NCI-H1417 treated with DMSO at 0.1 percent for 48 hours (cell line): ENCODE results near the gene MCOLN1.
"Not testable (repeated sequence)": the region's sequence is repeated elsewhere in the genome, so short reads cannot be mapped to it uniquely, and the experiment has no call there.

Source experiments
- DNase-seq: peaks from one replicate; lab custom pipeline; 2025; lab: John Stamatoyannopoulos, UW

Gene MCOLN1

GRCh38 chr19:7575434-7576040 is 53.1 kb downstream of the MCOLN1 start:
- no peak for DNase-seq

GRCh38 chr19:7577422-7577821 is 55.0 kb downstream of the MCOLN1 start:
- not testable (repeated sequence) for DNase-seq

GRCh38 chr19:7578127-7578526 is 55.7 kb downstream of the MCOLN1 start:
- DNase-seq = no peak

GRCh38 chr19:7579182-7579581 is 56.8 kb downstream of the MCOLN1 start:
- DNase-seq = no peak

GRCh38 chr19:7582446-7582845 is 60.0 kb downstream of the MCOLN1 start:
- DNase-seq = no peak
